ENCODE measurements around the gene ASPM.
"Not testable (repeated sequence)": the region's sequence is repeated elsewhere in the genome, so short reads cannot be mapped to it uniquely, and the experiment has no call there.

ASPM gene

DNA sequence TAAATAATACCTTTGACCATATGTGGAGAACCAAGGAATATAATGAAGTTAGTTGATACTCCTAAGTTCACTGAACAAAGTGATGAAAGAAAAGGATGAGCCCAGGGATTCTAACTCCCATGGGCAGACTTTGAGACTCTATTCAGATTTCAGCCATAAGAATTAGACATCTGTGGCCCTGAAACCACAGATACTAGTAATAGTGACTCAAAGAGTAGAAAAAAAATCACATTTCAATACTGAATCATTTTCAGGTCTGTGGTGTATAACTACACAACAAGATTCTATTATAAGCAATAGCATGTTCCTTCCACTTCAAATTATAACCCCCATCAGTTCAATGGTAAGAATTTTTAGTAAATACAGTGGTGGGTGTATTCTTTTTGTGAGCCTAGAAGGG lies 63.0 kb downstream of the ASPM start:
- DNase-seq (ENCODE audit: low spot score), result no peak

DNA sequence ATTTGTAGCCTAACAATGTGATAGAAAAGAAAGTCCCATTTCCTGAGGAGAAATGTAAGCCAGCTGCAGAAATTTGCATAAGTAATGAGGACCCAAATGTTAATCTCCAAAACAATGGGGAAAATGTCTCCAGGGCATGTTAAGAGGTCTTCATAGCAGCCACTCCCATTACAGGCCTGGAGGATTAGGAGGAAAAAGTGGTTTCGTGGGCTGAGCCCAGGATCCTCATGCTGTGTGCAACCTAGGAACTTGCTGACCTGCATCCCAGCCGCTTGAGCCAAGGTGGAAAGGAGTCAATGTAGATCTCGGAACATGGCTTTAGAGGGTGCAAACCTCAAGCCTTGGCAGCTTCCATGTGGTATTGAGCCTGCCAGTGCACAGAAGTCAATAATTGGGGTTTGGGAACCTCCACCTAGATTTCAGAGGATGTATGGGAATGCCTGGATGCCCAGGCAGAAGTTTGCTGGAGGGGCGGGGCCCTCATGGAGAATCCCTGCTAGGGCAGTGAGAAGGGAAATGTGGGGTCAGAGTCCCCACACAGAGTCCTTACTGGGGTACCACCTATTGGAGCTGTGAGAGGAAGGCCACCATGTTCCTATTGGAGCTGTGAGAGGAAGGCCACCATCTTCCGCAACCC lies 65.2 kb downstream of the ASPM start:
- no peak for DNase-seq (ENCODE audit: low spot score)

DNA sequence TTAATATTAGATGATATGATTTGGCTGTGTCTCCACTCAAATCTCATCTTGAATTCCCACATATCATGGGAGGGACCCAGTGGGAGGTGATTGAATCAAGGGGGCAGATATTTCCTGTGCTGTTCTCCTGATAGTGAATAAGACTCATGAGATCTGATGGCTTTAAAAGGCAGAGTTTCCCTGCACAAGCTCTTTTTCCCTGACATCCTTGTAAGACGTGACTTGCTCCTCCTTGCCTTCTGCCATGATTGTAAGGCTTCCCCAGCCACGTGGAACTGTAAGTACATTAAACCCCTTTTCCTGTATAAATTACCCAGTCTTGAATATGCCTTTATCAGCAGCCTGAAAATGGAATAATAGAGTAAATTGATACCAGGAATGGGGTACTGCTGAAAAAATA lies 66.1 kb downstream of the ASPM start:
- no peak for DNase-seq (ENCODE audit: low spot score)

DNA sequence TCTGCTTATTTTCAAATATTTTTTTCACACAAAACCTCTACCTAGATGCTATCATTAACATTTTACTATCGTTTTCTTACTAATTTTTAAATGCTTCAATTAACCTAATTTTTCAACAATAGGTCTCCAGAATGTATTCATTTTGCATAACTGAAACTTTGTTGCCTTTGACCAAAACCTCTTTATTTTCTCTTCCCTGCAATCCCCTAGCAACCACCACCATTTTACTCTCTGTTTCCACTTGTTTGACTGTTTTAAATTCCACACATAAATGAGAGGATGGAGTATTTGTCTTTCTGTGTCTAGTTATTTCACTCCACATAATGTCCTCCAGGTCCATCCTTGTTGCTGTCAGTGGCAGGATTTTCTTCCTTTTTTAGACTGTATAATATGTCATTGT lies 69.9 kb downstream of the ASPM start:
- no peak for DNase-seq (ENCODE audit: low spot score)

DNA sequence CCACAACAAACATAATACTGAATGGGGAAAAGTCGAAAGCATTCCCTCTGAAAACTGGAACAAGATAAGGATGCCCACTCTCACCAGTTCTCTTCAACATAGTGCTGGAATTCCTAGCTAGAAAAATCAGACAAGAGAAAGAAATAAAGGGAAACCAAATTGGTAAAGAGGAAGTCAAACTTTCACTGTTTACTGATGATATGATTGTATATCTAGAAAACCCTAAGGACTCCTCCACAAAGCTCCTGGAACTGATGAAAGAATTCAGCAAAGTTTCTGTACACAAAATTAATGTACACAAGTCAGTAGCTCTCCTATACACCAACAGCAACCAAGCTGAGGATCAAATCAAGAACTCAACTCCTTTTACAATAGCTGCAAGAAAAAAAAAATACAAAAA lies 72.5 kb downstream of the ASPM start:
- no peak for DNase-seq (ENCODE audit: low spot score)

DNA sequence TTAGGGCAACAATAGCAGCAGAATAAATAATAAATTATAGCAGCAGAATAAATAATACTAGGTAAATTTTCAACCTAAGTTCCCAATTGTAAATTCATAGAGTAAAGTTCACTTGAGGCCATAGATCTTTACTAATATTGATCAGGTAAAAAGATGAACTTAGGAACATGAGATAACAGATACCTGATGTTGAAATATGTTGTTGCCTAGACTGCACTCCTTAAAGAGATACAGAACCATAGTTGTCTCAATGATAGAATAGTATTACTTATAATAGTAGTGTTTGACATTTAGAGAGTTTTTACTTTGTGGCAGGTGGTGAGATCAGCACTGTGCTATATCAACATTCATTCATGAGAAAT lies 79.0 kb downstream of the ASPM start:
- DNase-seq (ENCODE audit: low spot score), result no peak

DNA sequence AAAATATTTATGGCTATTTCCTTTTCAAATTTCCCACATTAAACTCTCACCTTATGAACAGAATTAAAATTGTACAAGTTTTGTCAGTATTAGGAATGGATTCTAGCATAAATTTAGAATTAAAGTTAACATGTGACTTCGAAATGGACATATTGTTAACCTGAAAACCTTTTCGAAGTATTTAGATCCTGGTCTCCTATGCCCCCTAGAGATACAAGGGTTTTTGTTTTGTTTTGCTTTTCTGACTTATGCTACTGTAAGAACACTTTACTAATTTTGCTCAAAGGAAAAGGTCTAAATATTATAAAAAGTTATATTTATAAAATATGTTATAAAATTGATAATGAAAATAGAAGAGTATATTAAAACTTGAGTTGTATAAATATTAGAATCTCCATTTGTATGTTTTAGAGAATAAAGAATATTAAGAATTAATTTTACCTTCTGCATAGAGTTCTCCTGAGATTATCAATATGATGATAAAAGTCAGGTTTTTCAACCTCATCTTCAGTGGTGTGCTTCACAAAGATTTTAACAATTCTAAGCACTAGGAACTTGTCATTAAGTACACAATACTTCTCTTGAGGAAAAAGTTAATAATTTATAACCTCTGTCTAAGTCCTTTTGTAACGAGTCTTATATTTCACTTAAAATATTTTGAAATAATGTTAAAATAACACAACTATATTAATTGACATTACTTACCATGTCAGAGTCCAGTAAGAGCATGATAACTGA lies 79.6 kb downstream of the ASPM start, which contains the start of gene F13B:
F13B (minus strand) TSS at position 542 of the 738 bp plus-strand sequence; CDS start at position 505, 37 bp downstream.
- DNase-seq (ENCODE audit: low spot score), result no peak

DNA sequence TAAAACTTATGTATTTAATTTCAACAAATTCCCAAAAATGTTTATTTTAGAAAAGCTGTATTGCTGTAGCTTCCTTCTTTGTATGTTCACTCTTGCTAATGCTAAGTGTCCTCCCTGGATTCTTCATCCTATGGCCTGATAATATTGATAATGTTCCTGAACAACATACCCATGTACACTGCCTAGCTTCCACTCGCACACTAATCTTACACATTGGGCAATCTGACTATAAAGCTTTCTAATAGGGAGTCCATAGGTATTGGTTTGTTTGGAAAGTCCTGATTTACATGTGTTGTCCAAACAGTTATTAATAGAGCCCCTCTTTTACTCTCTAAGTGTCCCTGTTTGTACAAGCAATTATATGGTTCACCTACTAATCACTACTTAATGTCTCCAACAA lies 80.2 kb downstream of the ASPM start:
- DNase-seq (ENCODE audit: low spot score), result no peak

DNA sequence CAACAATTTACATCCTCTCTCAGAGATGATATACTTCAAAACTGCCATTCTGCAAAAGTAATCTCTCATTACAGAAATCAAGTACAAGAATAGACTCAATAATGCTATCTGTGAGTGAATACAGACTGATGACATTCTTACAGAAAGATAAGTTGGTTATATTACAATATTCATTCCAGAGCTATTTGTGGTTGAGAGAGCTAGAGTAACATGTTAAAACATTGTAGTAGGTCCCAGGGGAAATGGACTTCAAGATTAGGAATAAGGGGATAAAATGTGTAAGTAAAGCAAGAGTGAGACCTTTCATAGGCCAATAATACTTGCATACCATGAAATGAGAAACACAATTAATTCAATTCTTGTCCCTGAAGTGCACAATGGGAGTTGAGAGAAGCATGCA lies 80.9 kb downstream of the ASPM start:
- DNase-seq (ENCODE audit: low spot score), result no peak

DNA sequence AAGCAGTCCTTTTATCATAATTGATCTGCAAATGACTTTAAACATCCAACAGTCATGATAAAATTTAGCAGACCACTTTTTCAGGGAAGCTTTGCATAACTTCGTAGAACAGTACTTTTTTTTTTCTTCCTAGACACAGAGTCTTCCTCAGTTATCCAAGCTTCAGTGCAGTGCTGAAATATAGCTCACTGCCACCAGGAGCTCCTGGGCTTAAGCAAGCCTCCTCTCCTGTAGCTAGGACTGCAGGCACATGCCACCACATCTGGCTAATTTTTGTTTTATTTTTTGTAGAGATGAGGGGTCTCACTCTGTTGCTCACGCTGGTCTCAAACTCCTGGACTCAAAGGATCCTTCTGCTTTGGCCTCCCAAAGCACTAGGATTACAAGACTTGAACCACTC lies 83.3 kb downstream of the ASPM start:
- no peak for DNase-seq (ENCODE audit: low spot score)

DNA sequence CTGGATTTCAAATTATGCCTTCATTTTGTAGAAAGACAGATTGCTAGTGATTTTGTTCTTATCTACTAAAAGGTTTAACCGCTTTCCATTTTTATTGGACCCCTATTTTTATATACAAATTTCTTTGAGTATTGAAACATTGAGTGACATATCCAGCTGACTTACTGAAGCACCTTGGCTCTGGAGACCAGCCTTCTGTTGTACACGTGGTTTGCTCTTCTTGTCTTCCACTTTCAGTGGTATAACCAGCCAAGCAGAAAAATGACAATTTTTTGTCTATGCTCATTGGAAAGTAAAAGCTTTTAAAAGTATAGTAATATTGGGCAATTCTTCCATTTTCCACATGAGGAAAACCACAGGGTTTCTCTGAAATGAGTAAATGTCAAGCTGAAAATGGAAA lies 83.8 kb downstream of the ASPM start:
- no peak for DNase-seq (ENCODE audit: low spot score)

DNA sequence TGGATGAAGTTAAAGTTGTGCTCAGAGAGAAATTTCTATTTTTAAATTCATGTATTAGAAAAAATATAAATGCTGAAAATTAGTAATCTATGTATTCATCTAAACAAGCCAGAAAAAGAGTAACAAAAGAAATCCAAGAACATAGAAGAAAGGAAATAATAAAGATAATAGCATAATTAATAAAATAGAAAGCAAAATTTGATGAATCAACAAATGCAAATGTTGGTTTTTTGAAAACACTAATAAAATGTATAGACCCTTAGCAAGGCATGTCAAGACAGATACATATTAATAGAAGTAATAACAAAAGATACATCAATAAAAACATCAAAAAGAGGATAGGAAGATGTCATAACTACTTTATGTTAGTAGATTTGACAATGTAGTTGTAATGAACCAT lies 97.4 kb downstream of the ASPM start:
- no peak for DNase-seq (ENCODE audit: low spot score)

DNA sequence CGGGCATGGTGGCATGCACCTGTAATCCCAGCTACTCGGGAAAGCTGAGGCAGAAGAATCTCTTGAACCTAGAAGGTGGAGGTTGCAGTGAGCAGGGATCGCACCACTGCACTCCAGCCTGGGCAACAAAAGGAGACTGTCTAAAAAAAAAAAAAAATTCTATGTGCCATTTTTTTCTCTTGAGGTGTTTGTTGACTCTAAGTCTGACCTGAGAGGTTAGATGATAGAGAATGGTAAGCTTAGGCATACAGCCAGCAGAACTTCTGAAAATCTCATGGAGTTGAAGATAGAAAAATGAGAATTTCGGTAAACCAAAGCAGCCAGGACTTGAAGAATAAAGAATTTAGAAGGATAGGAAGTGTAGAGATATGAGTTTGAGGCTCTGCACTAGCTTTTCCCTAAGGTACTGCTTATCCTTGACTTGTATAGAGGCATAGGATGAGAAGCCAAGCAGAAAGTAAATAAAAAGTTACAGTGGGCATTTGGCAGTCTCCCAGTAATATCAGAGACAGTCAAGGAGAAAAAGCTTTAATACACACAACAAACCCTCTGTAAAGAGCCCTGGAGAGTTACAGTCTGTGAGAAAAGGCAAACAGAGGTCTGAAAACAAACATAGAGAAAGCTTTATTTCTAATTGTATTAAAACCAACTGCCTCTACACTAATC lies 103.7 kb downstream of the ASPM start:
- no peak for DNase-seq (ENCODE audit: low spot score)

DNA sequence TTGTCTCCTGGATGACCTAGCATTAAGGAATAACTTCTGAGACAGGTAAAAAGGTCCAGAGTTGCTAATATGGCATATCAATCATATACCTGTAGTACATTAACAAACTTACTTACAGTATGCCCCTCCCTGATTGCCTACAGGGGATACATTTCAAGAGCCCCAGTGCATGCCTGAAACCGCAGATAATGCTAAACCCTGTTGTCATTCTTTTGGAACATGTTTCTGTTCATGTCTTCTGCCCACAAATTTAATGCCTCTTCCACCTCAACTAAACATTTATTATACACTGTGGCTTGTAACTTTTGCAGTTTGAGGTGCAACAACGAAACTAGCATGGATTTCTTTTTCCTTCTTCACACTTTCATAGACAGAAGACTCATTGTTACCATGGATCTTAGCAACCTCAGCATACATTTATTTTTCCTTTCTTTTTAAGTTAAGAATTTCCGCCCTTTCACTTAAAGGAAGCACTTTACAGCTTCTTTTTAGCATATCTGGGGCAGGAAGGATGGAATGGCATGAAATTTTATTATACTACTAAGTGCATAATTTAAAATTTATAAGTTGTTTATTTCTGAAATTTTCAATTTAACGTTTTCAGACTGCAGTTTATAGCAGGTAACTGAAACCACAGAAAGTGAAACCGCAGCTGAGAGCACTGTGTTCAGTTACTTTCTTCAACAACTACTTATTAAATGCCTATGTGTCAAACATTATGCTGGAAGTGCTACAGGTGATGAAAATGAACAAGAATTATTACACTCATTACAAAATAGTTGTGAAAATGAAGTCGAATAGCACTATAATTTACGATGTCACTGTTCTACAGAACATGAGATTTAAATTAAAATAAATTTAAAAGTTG lies 104.7 kb downstream of the ASPM start:
- no peak for DNase-seq (ENCODE audit: low spot score)

DNA sequence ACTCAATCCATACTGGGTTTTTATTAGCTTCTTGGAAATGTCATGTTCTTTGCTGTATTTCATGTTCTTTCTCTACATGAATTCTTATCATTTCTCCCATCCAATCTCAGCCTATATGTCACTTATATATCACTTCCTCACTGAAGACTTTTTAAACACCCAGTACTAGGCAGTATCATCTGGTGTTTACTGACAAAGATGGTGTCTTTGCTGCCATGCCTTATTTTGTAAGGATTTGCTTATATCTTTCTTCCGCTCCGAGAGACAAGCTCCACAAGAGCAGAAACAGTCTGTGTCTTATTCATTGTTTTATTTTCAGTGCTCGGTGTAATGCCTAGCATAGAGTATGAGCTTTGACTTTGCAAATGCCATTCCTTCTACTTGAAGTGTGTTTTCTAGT lies 109.6 kb downstream of the ASPM start:
- DNase-seq (ENCODE audit: low spot score), result no peak

DNA sequence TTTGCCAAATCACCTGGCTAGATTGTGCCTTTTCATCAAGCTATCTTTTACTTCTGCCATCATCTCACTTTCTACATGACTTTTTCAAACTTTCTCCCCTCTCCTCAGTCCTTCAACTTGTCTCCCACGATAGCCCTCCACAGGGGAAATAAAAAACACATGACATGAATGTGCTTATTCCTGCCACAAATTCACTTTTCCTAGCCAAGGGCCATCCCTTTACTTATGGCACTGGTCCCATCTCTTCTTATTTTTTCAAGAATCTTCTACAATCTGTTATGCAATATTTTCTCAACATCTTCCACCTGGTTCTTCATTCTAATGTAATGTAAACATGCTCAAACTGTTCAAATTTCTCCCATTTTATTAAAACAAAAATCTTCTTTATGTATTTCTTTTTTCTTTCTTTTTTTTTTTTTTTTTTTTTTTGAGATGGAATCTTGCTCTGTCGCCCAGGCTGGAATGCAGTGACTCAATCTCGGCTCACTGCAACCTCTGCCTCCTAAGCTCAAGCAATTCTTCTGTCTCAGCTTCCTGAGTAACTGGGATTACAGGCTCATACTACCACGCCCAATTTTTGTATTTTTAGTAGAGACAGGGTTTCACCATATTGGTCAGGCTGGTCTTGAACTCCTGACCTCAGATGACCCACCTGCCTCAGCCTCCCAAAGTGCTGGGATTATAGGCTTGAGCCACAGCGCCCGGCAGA lies 111.7 kb downstream of the ASPM start:
- not testable (repeated sequence) for DNase-seq (ENCODE audit: low spot score)
